ENCODE results near the gene AKR1B15. TPM values are rescaled to one million over a fixed set of nuclear protein-coding genes. Genes with fewer than 3 reads are reported as not detected.

Gene AKR1B15
- total and polyA plus RNA-seq, 2 experiments from 2014 or later = not detected

DNA sequence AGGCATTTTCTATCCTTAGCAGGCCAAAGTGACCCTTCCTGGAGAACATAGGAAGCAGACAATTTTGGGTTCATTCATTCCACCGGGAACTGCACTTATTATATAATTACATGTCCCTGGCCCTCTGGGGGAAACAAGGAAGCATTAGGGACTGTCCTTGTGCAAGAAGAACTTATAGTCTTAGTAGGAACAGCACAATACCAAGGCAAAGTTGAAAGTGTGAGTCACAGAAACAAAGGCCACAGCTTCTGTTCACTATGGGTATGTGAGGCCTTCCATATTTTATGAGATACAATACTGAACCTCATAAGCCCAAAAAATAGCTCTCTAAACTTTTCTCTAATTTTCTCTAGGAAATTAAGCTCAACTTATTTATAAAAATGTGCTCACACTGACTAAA lies 39.9 kb upstream of the AKR1B15 start:
- Histone ChIP-seq H3K79me2 (replicated peaks; ENCODE audit: insufficient read depth) (no peaks in the 10 kb centered on the region), H3K27me3 (ENCODE audit: insufficient read depth) (no peaks in the 10 kb centered on the region), H3K9me2 (ENCODE audit: insufficient read depth) (no peaks in the 10 kb centered on the region), H3K36me3 (ENCODE audit: insufficient read depth) (no peaks in the 10 kb centered on the region), H3K27ac (ENCODE audit: low read depth) (no peak overlapping the region), H2AFZ (no peak overlapping the region), H3K4me1 (ENCODE audit: insufficient read depth) (no peaks in the 10 kb centered on the region), H3F3A (replicated peaks; ENCODE audit: low read depth) (no peaks in the 10 kb centered on the region), H3K4me3 (no peak overlapping the region), H4K20me1 (replicated peaks; ENCODE audit: insufficient read depth) (no peaks in the 10 kb centered on the region), H3K4me2 (no peak overlapping the region)
- ATAC-seq (no peak), DNase-seq (ENCODE audit: low spot score) (no peak)
- Mint-ChIP-seq H3K4me3 (no peak overlapping the region), H3K36me3 (ENCODE audit: low read depth) (no peaks in the 10 kb centered on the region), H3K27ac (no peak overlapping the region), H3K27me3 (ENCODE audit: insufficient read depth, low read depth, poor library complexity) (no peaks in the 10 kb centered on the region), H3K9me3 (no peaks in the 10 kb centered on the region; the same call in 2 of the 3 replicates), H3K4me1 (peaks cover 4% of the 10 kb centered on the region; the same call in 2 of the 3 replicates)
- TF ChIP-seq STAT1 (IDR thresholded peaks at IDR 0.05; ENCODE audit: unreplicated experiment) (no peak), JUNB (IDR thresholded peaks at IDR 0.05; ENCODE audit: unreplicated experiment) (no peak), EZH2phosphoT487 (IDR thresholded peaks at IDR 0.05; ENCODE audit: unreplicated experiment) (no peak), EZH2 (IDR thresholded peaks at IDR 0.05; ENCODE audit: low read depth, unreplicated experiment) (no peak), ZNF331 (CRISPR knock-in tag; IDR thresholded peaks at IDR 0.05; ENCODE audit: low read depth) (no peak), POLR2AphosphoS5 (IDR thresholded peaks at IDR 0.05; ENCODE audit: low read depth) (no peak), ZNF114 (CRISPR knock-in tag; IDR thresholded peaks at IDR 0.05) (no peak), NANOG (IDR thresholded peaks at IDR 0.05; ENCODE audit: borderline replicate concordance) (no peak), CREB1 (CRISPR knock-in tag; IDR thresholded peaks at IDR 0.05; ENCODE audit: low read depth) (no peak)
- TF ChIP-seq, protein P1, sequence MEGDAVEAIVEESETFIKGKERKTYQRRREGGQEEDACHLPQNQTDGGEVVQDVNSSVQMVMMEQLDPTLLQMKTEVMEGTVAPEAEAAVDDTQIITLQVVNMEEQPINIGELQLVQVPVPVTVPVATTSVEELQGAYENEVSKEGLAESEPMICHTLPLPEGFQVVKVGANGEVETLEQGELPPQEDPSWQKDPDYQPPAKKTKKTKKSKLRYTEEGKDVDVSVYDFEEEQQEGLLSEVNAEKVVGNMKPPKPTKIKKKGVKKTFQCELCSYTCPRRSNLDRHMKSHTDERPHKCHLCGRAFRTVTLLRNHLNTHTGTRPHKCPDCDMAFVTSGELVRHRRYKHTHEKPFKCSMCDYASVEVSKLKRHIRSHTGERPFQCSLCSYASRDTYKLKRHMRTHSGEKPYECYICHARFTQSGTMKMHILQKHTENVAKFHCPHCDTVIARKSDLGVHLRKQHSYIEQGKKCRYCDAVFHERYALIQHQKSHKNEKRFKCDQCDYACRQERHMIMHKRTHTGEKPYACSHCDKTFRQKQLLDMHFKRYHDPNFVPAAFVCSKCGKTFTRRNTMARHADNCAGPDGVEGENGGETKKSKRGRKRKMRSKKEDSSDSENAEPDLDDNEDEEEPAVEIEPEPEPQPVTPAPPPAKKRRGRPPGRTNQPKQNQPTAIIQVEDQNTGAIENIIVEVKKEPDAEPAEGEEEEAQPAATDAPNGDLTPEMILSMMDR (conservative IDR thresholded peaks at IDR 0.05; ENCODE audit: low read depth in 2 of 2) = no peak
- TF ChIP-seq, protein P2, sequence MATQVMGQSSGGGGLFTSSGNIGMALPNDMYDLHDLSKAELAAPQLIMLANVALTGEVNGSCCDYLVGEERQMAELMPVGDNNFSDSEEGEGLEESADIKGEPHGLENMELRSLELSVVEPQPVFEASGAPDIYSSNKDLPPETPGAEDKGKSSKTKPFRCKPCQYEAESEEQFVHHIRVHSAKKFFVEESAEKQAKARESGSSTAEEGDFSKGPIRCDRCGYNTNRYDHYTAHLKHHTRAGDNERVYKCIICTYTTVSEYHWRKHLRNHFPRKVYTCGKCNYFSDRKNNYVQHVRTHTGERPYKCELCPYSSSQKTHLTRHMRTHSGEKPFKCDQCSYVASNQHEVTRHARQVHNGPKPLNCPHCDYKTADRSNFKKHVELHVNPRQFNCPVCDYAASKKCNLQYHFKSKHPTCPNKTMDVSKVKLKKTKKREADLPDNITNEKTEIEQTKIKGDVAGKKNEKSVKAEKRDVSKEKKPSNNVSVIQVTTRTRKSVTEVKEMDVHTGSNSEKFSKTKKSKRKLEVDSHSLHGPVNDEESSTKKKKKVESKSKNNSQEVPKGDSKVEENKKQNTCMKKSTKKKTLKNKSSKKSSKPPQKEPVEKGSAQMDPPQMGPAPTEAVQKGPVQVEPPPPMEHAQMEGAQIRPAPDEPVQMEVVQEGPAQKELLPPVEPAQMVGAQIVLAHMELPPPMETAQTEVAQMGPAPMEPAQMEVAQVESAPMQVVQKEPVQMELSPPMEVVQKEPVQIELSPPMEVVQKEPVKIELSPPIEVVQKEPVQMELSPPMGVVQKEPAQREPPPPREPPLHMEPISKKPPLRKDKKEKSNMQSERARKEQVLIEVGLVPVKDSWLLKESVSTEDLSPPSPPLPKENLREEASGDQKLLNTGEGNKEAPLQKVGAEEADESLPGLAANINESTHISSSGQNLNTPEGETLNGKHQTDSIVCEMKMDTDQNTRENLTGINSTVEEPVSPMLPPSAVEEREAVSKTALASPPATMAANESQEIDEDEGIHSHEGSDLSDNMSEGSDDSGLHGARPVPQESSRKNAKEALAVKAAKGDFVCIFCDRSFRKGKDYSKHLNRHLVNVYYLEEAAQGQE (IDR thresholded peaks at IDR 0.05; ENCODE audit: unreplicated experiment) = no peak
- TF ChIP-seq, protein P3, sequence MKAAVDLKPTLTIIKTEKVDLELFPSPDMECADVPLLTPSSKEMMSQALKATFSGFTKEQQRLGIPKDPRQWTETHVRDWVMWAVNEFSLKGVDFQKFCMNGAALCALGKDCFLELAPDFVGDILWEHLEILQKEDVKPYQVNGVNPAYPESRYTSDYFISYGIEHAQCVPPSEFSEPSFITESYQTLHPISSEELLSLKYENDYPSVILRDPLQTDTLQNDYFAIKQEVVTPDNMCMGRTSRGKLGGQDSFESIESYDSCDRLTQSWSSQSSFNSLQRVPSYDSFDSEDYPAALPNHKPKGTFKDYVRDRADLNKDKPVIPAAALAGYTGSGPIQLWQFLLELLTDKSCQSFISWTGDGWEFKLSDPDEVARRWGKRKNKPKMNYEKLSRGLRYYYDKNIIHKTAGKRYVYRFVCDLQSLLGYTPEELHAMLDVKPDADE (IDR thresholded peaks at IDR 0.05) = no peak
- TF ChIP-seq, protein P4, sequence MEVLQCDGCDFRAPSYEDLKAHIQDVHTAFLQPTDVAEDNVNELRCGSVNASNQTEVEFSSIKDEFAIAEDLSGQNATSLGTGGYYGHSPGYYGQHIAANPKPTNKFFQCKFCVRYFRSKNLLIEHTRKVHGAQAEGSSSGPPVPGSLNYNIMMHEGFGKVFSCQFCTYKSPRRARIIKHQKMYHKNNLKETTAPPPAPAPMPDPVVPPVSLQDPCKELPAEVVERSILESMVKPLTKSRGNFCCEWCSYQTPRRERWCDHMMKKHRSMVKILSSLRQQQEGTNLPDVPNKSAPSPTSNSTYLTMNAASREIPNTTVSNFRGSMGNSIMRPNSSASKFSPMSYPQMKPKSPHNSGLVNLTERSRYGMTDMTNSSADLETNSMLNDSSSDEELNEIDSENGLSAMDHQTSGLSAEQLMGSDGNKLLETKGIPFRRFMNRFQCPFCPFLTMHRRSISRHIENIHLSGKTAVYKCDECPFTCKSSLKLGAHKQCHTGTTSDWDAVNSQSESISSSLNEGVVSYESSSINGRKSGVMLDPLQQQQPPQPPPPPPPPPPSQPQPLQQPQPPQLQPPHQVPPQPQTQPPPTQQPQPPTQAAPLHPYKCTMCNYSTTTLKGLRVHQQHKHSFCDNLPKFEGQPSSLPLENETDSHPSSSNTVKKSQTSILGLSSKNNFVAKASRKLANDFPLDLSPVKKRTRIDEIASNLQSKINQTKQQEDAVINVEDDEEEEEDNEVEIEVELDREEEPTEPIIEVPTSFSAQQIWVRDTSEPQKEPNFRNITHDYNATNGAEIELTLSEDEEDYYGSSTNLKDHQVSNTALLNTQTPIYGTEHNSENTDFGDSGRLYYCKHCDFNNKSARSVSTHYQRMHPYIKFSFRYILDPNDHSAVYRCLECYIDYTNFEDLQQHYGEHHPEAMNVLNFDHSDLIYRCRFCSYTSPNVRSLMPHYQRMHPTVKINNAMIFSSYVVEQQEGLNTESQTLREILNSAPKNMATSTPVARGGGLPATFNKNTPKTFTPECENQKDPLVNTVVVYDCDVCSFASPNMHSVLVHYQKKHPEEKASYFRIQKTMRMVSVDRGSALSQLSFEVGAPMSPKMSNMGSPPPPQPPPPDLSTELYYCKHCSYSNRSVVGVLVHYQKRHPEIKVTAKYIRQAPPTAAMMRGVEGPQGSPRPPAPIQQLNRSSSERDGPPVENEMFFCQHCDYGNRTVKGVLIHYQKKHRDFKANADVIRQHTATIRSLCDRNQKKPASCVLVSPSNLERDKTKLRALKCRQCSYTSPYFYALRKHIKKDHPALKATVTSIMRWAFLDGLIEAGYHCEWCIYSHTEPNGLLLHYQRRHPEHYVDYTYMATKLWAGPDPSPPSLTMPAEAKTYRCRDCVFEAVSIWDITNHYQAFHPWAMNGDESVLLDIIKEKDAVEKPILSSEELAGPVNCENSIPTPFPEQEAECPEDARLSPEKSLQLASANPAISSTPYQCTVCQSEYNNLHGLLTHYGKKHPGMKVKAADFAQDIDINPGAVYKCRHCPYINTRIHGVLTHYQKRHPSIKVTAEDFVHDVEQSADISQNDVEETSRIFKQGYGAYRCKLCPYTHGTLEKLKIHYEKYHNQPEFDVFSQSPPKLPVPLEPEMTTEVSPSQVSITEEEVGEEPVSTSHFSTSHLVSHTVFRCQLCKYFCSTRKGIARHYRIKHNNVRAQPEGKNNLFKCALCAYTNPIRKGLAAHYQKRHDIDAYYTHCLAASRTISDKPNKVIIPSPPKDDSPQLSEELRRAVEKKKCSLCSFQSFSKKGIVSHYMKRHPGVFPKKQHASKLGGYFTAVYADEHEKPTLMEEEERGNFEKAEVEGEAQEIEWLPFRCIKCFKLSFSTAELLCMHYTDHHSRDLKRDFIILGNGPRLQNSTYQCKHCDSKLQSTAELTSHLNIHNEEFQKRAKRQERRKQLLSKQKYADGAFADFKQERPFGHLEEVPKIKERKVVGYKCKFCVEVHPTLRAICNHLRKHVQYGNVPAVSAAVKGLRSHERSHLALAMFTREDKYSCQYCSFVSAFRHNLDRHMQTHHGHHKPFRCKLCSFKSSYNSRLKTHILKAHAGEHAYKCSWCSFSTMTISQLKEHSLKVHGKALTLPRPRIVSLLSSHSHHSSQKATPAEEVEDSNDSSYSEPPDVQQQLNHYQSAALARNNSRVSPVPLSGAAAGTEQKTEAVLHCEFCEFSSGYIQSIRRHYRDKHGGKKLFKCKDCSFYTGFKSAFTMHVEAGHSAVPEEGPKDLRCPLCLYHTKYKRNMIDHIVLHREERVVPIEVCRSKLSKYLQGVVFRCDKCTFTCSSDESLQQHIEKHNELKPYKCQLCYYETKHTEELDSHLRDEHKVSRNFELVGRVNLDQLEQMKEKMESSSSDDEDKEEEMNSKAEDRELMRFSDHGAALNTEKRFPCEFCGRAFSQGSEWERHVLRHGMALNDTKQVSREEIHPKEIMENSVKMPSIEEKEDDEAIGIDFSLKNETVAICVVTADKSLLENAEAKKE (CRISPR knock-in tag; IDR thresholded peaks at IDR 0.05) = no peak
